Activated gamma-delta T cell treated with anti-CD3 and anti-CD28 coated beads, Interleukin-2, amount 50 U/mL, for 16 hours (primary cell): ENCODE data around the gene JUNB.

Source experiments
- DNase-seq: peaks from one replicate; pipeline ENCODE4 v3.0.0-alpha.2; 2020; ENCODE audit warnings: low read depth

The JUNB gene

DNA sequence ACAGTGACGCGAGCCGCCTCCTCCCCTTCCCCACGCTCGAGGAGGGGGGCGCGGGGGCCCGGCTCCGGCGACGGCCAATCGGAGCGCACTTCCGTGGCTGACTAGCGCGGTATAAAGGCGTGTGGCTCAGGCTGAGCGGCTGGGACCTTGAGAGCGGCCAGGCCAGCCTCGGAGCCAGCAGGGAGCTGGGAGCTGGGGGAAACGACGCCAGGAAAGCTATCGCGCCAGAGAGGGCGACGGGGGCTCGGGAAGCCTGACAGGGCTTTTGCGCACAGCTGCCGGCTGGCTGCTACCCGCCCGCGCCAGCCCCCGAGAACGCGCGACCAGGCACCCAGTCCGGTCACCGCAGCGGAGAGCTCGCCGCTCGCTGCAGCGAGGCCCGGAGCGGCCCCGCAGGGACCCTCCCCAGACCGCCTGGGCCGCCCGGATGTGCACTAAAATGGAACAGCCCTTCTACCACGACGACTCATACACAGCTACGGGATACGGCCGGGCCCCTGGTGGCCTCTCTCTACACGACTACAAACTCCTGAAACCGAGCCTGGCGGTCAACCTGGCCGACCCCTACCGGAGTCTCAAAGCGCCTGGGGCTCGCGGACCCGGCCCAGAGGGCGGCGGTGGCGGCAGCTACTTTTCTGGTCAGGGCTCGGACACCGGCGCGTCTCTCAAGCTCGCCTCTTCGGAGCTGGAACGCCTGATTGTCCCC, at the start of gene JUNB:
TSS of gene JUNB (plus strand) at position 142 of the 706 bp plus-strand sequence. CDS start at position 428, 286 bp downstream.
- peak; percentile 93 for DNase-seq

DNA sequence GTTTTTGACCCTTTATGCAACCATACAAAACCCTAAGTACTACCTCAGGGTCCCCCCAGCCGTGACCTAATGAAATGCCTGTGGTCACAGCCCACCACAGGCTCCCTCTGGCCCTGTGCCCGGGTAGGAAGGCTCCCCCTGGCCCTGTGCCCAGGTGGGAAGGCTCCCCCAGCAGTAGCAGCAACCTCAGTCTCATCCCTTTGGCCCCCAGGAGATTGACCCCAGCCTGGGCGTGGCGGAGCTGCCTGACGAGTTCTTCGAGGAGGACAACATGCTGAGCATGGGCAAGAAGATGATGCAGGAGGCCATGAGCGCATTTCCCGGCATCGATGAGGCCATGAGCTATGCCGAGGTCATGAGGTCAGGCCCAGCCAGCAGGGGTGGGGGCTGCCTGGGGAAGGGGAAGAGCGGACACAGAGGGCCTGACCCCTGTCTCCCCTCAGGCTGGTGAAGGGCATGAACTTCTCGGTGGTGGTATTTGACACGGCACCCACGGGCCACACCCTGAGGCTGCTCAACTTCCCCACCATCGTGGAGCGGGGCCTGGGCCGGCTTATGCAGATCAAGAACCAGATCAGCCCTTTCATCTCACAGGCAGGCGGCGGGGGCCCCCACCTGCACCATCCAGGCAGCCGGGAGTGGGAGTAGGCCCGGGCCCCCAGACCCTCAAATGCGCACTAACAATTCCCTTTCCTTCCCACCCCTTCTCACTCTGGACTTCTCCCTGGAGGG, 46.0 kb upstream of the JUNB start:
- no peak for DNase-seq

GRCh38 chr19:12748489-12748888, 42.8 kb upstream of the JUNB start:
- DNase-seq, result no peak

DNA sequence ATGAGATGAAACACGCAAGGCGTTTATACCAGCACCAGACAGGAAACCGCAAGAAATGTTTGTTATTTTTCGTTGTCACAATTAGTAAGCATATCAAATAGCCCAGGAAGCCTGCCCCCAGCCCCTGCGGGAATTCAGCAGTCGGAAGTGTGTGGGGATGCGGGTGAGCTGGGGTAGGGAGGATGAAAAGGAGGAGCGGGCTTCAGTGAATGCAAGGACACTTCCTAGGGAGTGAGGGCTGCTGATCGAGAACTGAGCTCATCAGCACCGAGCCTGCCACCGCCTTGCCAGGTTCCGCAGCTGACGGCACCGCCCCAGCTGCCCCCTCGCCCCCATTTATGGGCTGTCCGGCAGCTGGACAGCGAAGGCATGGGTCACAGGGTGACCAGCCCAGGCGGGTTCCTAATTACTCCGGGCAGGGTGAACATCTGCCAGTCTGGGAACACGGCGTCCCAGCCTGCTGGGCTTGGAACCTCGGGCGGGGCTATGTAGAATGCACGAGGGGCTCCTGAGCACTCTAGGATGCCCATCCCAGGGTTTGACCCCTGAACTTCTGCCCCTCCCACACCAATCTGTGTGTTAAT, 41.3 kb upstream of the JUNB start:
- no peak for DNase-seq

GRCh38 chr19:12750851-12751250, 40.4 kb upstream of the JUNB start:
- DNase-seq, result no peak

DNA sequence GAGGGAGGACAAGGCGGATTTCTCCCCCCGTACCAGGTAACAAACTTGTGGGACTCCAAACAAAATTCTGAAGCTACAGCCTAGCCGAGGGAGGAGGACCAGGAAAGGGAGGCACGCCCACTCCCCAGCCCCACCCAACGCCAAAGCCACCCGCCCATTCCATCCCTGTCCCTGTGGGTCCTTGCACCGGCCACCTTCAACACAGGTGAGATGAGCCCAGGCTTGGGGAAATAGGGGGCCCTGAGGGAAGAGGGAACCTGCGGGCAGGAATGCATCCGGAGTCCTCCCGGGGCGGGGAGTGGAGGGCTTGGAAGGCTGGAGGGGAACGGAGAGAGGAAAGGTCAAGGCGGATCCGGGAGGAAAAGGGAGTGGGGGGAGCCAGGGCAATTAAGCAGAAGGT, 39.7 kb upstream of the JUNB start, which contains the start of gene BEST2:
TSS of gene BEST2 (plus strand) at position 157 of the 400 bp plus-strand sequence. CDS start 802 bp downstream, outside the sequence.
- no peak for DNase-seq

GRCh38 chr19:12752056-12752781, 39.1 kb upstream of the JUNB start:
- DNase-seq, result no peak

DNA sequence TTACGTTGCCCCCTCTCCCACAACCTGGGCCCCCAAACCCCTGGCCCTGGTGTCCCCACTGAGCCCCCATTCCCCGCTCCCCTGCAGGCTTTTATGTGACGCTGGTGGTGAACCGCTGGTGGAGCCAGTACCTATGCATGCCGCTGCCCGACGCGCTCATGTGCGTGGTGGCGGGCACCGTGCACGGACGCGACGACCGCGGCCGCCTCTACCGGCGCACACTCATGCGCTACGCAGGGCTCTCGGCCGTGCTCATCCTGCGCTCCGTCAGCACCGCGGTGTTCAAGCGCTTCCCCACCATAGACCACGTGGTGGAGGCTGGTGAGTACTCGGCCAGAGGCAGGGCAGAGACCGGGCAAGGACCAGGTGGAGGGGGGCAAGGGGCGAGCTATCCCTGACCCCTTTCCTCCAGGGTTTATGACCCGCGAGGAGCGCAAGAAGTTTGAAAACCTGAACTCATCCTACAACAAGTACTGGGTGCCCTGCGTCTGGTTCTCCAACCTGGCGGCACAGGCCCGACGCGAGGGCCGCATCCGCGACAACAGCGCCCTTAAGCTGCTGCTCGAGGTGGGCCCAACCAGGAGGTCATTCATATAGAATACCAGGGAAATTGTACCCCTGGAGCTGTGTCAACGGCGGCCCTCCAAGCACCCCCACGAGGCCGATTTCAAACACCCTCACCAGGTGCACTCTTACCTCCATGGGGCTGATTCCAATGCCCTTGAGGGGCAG, 36.7 kb upstream of the JUNB start:
- DNase-seq, result no peak

GRCh38 chr19:12756150-12756883, 35.0 kb upstream of the JUNB start:
- DNase-seq, result no peak

DNA sequence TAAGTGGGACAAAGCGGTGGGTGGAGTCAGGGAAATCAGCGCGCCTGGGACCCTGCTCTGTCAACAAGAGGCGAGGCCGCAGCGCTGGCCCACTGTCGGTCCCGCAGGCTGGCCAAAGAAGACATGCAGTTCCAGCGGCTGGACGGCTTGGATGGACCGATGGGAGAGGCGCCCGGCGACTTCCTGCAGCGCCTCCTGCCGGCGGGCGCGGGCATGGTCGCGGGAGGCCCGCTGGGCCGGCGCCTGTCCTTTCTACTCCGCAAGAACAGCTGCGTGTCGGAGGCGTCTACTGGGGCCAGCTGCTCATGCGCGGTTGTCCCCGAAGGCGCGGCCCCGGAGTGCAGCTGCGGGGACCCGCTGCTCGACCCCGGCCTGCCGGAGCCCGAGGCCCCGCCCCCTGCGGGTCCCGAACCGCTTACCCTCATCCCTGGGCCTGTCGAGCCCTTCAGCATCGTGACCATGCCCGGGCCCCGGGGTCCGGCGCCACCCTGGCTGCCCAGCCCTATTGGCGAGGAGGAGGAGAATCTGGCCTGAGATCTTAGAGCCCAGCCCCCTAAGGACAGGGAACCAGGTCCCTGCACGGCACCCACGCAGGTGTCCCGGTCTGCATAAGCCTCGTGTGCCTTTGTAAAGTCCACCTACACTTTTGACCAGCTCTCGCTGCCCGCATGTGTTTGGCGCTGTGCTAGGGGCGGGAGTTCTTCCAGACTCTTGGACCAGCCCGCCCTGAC, 33.6 kb upstream of the JUNB start:
- DNase-seq, result peak; percentile 40

- no peak for DNase-seq
Measured at GRCh38 chr19:12759686-12760085, 31.6 kb upstream of the JUNB start.

- DNase-seq, result no peak
Measured at GRCh38 chr19:12763100-12763499, 28.2 kb upstream of the JUNB start.

- no peak for DNase-seq
Measured at GRCh38 chr19:12764698-12765097, 26.6 kb upstream of the JUNB start.

- DNase-seq, result peak; percentile 77
Measured at GRCh38 chr19:12766051-12766521, 25.2 kb upstream of the JUNB start.

DNA sequence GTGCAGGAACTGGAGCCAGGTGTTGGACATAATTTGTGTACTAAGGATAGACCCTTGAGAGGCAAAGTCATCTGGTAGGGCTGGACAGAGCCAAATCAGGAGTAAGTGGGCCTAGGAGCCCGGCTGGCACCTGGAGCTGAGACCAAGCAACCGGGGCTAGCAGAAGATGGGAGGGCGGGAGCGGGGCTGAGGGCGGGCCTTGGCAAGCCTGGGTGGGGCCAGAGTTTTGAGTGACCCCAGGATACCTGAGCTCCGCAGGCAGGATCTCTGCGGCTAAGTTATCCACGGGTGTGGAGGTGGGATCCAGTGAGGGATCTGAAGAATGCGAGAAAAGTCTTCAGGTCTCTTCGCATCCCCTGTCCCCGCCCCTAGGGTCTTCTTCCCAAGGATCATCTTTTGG, 24.1 kb upstream of the JUNB start:
- DNase-seq, result no peak

DNA sequence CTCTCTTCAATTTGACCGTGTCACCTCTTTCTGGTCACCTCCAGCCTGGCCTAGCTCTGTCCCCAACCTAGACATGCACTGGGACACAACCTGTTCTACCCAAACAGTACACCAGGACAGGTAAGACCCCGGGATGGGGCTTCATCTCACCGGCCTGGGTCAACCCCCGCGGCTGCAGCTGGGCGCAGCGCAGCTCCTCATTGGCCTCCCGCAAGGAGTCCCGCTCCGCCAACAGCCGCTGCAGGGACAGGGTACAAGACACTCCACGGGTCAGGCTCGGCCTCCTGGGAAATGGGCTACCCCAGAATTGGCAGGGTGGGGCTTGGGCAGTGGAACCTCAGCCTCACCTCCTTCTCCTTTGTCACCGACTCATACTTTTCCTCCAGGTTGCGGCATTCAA, 23.6 kb upstream of the JUNB start:
- DNase-seq, result no peak

DNA sequence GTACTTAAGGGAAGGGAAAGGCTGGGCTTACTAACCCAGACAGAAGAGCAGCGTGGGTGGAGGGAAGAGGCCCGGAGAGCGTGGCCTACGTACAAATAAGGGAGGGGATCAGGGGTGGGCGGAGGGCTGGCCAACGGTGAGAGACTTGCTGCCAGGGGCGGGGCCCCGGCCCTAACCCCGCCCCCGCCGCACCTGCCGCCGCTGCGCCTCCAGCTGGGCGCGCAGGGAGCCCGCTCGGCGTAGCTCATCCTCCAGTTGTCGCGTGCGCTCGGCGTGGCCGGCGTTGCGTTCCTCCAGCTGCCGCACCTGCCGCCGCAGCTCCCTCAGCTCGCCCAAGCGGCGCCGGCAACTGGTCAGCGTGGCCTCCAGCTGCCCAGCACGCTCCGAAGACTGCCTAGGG, 21.6 kb upstream of the JUNB start:
- no peak for DNase-seq

GRCh38 chr19:12770922-12771321, 20.4 kb upstream of the JUNB start:
- no peak for DNase-seq

DNA sequence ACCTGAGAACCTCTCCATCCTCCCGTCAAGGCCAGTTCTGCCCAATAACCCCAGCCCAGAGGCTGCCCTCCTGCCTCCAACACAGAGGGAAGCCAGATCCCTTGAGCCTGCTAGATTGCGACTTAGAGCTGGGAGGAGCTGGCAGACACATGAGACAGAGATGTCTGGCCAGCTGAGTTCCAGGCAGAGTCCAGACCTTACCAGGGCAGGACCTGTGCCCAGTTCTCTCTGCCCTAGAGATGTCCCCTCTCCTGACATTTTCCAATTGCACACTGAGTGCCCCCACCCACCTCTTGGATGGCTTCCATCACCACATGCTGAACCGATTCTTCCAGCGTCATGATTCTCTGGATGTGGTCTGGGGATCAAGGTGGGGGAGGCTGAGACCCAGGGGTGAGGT, 19.0 kb upstream of the JUNB start:
- no peak for DNase-seq

DNA sequence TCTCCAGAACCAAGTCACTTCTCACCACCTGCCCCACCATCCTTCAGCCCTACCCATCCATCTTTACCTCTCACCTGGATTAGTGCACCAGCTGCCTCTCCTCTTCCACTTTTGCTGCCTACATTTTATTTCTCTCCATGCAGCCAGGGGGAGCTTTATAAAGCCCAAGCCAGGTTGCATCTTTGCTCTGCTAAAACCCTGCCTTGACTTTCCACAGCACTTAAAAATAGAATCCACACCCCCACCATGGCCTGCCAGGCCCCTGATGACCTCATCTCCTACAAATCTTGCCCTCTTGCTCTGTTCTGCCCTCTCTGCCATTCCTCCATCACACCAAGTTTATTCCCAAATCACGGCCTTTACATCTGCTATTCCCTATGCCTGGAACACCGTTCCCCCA, 17.7 kb upstream of the JUNB start:
- DNase-seq, result no peak
